SK-N-SH (cell line): ENCODE data around the gene EEIG1.

Experiments used
- CTCF ChIP-seq: fragments of 200-600 bp; sonication (generic); IDR thresholded peaks from 2 replicates; pipeline ENCODE4 v1.6.1; 2017; ENCODE audit warnings: antibody characterized with exemption, mild to moderate bottlenecking, moderate library complexity
- MAX ChIP-seq: IDR thresholded peaks from 2 replicates; pipeline ENCODE4 v1.4.0; 2012; ENCODE audit warnings: low read depth
- POLR2AphosphoS5 ChIP-seq: IDR thresholded peaks from 2 replicates; pipeline ENCODE4 v1.6.1; 2012; ENCODE audit warnings: low read depth, low read length

GRCh38 chr9:127970401-127971313 is 10.1 kb downstream of the EEIG1 start:
- TF ChIP-seq MAX (no peak), POLR2AphosphoS5 (no peak), CTCF (no peak)
